ENCODE data around the gene SLC11A2.
A peak's percentile ranks its signal among the peaks of the same experiment; 100 is the strongest.

SLC11A2 gene

DNA sequence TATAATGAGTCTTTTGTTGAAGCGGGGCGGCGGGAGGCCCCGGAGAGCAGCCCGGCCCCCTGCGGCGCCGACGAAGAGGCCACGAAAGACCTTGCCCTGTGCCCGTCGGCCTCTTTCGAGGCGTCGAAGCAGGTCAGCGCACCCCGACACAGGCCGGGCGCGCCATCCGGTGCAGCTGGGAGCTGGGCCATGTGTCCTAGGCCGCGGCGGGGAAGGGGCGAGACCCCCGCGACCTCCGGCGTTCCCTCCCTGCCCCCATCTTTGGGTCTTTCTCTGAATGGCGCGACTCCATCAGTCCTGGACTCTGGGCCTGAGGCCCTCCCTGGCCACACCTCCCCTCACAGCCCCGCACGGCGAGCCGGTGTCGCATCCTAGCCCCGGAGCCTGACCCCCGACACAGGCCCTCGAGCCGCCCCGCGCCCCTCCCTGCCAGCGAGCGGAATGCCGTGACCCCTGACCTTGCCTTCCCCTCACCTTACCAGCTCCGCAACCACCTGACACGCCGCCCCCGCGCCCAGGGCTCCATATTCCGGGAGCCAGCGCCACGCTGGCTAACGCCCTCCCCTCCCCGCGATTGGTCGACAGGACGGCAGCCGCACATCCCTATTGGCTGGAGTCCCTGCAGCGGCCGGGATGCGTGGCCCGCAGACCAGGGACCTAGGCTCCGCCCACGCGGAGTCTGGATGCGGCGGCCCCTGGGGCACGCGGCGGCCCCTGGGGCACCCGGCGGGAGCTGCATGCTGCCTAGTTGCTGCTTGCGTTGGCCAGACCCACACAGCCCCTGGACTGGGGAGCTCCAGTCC, at the start of gene SLC11A2:
Gene SLC11A2 (minus strand): TSS at position 549 of the 803 bp plus-strand sequence. CDS start 15,656 bp downstream, outside the sequence.
- peak; percentile 92 for DNase-seq (ENCODE audit: low read depth)

DNA sequence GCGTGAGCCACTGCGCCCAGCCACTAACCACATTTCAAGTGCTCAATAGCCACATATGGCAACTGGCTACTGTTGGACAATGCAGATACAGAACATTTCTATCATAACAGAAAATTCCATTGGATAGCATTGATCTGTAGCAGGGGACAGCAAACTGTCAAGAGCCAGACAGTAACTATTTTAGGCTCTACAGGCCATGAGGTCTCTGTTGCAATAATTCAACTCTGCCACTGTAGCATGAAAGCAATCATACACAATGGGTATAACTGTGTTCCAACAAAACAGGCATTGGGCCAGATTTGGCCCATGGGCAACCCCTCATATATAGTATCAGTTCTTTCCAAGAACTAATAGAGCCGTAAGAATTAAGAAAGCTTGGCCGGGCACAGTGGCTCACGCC, 49.2 kb upstream of the SLC11A2 start:
- no peak for DNase-seq (ENCODE audit: low read depth)

DNA sequence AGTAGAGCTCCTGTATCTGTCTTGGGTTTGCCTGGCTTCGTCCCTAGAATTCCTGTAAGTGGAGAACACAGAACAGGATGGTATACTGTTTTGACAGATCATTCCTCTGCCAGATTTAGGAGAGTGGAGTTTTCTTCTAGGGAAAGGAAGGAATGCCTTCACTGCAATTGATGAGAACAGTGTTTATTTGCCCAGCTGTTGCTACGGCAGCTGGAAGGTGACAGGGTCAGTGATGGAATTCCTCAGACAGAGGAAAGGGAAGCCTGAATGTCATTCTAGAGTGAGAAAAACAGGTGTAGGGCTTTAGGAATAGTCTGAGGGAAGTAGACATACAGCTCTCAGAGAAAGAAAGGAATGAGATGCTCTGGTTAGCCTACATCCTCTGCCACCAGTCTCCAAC, 45.5 kb upstream of the SLC11A2 start:
- DNase-seq (ENCODE audit: low read depth): no peak

DNA sequence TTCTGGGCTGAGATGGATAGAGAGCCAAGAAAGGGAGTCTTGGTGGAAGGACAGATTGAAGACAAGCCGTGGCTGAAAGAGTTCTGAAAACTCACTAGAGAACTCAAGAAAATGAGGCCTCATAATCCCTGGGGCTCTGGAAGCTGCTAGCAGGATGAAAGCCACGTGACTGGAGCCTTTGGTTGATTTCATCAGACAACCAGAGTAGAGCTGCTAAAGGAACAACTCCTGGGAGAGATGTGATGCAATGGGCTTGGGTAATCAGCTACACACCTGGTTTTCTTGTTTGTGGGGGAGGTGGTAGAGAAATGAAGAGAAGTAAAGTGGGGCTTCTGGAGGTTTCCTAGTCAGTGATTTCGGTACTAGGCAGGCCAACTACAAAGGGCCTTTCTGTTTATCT, 43.8 kb upstream of the SLC11A2 start:
- DNase-seq (ENCODE audit: low read depth): peak; percentile 98

DNA sequence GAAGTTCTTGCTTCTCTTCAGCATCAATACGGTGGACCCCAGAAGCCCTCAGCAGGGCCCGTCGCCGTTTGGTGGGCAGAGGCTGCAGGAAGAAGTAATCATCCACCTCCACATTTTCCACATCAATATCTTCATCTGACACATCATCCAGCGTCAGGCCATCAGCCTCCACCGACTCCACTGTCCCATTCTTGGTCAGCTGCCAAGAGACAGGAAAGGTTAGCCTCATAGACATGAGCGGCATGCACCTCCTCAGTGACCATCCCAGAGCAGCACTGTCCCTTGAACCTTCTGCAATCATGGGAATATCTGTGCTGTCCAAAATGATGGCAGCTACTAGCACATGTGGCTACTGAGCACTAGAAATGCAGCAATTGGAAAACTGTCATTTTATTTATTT, 41.6 kb upstream of the SLC11A2 start:
- no peak for DNase-seq (ENCODE audit: low read depth)

- DNase-seq (ENCODE audit: low read depth): no peak
These were observed 41.0 kb upstream of the SLC11A2 start for GRCh38 chr12:51067229-51067628.

- DNase-seq (ENCODE audit: low read depth): no peak
These were observed 39.3 kb upstream of the SLC11A2 start for GRCh38 chr12:51065530-51065929.

DNA sequence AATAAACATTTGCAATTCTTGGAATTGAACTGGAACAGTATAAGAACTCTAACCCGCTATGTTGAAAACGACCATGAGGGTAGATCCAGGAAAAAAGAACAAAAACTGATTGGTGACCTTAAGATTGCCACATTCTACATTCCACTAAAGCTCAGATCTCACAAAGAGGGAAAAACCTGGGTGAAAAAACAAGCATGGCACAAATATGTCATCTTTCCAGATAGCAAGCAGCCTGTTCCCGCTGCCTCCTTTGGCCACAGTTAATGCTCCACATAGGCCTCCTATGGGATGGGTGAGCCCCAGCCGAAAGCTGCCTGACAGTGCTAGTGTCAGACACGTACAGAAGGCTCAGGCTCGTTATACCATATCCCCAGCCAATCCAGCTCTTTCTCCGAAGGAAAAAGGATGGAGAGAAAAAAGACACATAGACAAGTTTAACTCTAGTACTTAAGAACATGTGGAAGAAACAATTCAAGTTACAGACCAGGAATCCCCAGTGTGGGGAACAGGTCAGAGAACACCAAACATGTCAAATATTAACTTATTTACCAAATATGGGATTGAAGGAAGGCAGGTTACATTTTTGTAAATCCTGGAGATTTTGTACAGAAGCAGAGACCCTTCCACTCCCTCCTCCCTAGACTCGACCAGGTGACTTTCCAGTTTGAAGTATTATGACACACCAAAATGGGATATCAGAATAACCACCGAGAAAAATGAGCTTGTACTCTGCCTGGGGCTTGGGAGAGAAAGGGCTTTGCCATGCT, 36.6 kb upstream of the SLC11A2 start:
- DNase-seq (ENCODE audit: low read depth): no peak

GRCh38 chr12:51059086-51059485, 32.9 kb upstream of the SLC11A2 start:
- no peak for DNase-seq (ENCODE audit: low read depth)

GRCh38 chr12:51056242-51056641, 30.1 kb upstream of the SLC11A2 start:
- DNase-seq (ENCODE audit: low read depth): peak; percentile 95

DNA sequence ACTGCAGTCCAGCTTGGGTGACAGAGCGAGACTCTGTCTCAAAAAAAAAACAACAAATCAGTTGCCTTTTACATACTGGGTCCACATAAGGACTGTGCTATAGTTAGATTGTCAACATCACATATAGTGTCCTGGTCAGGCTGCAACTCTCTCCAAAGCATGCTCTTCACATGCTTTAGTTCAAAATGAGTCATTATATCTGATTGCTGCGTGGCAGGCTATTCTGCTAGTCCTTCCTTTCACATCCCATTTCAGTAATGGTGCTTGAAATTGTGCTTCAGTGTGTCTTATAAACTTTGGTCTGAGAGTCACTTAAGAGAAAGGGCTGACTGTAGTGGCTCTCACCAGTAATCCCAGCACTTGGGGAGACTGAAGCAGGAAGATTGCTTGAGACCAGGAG, 28.9 kb upstream of the SLC11A2 start:
- no peak for DNase-seq (ENCODE audit: low read depth)

DNA sequence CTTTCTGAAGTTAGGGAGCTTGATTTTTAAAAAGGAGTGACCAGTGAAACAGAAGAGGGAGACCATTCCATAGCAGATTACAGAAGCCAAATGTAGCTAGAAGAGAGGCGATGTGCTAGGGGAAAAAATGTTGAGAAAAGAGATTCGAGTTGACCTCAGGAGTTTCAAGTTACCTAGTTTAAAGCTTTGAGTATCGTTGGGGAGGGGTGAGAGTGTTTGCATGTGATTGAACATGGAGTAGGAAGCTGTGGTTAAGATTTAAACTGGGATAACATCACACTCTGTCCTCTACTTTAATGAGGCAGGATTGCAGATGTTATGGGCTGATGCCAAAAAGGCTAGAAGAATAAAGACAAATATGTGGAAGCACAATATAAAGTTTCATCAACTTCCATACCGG, 25.6 kb upstream of the SLC11A2 start:
- DNase-seq (ENCODE audit: low read depth): no peak

DNA sequence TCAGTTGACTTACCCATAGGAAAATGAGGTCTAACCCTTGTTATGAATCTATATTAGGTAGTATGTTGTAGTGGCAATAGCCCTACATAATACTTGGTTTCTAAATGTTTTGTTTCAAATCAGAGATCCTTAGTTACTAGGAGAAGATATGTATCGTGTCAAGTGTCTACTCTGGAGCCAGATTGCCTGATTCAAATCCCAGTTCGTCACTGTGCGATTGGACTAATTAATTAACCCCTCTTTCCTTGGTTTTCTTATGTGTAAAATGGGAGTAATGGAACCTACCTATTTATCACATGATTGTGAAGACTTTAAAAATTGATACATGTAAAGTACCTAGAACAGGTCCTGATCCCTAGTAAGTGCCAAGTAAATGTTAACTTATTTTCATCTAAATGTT, 23.3 kb upstream of the SLC11A2 start:
- no peak for DNase-seq (ENCODE audit: low read depth)

GRCh38 chr12:51048661-51049251, 22.6 kb upstream of the SLC11A2 start:
- DNase-seq (ENCODE audit: low read depth): no peak

- DNase-seq (ENCODE audit: low read depth): peak; percentile 98
These were observed 21.7 kb upstream of the SLC11A2 start, which contains the start of gene LETMD1 for GRCh38 chr12:51047655-51048540. TSS of gene LETMD1 (plus strand) at chr12:51048327. CDS start at chr12:51048357, 30 bp downstream.

GRCh38 chr12:51036279-51036678, 10.1 kb upstream of the SLC11A2 start:
- no peak for DNase-seq (ENCODE audit: low read depth)

DNA sequence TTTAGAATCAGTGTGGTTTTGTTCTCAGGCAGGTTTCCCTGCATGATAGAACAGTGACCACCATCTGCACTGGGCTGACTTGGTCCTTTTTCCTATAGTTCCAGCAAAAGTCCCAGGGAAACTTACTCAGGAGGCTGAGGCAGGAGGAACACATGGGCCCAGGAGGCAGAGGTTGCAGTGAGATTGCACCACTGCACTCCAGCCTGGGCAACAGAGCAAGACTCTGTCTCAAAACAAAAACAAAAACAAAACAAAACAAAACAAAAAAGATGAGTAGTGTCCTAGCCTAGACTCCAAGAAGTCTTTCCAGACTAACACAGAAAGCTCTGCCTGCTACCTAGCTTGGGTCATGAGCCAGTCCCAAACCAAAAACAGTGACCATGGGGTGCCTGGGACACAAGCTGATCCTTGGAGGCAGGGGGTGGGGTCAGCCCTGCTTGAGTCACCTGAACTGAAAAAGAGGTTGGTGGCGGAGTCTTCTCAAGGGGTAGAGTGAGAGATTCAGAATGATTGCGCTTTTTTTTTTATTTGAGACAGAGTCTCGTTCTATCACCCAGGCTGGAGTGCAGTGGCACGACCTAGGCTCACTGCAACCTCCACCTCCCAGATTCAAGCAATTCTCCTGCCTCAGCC, 7.4 kb upstream of the SLC11A2 start:
- DNase-seq (ENCODE audit: low read depth): no peak

DNA sequence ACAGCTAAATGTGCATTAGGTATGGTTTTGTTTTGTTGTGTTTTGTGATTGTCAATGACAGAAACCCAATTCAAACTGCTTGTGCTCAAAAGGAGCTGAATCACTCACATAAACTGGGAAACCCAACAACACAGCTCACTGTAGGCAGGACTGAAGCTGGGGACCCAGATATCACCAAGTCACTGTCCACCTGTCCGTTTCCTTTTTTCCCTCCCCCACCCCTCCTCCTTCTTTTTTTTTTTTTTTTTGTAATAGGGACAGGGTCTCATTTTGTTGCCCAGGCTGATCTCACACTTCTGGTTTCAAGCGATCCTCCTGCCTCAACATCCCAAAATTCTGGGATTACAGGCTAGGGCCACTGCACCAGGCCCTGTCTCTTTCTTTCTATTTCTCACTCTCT, 6.9 kb upstream of the SLC11A2 start:
- no peak for DNase-seq (ENCODE audit: low read depth)

GRCh38 chr12:51028813-51029150, 2.6 kb upstream of the SLC11A2 start:
- DNase-seq (ENCODE audit: low read depth): peak; percentile 24

GRCh38 chr12:51028126-51028812, 2.1 kb upstream of the SLC11A2 start:
- DNase-seq (ENCODE audit: low read depth): peak; percentile 77

DNA sequence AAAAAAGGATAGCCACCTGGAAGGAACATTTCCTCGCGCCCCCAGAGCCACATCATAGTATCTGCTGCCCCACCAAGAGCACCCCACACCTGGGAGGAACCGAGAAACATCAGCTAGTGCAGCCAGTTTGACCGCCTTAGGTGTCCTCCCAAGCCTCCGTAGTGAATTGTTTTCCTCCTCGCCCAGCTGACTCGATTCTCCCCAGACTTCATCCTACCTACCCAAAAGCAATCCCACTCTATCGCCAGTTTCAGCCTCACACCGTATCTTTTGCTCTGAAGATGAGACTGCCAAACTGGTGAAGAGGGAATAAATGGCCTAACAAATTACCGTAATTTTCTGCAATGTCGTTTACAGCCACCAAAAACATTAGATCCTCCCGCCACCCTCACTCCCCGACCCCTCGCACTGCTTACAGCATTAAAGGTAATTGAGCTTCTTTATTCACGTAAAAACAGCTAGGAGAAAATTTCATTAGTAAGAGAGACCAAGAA, 1.2 kb upstream of the SLC11A2 start:
- no peak for DNase-seq (ENCODE audit: low read depth)

All from amniotic epithelial cell (primary cell).